ENCODE results near the gene IGFBPL1.

IGFBPL1 gene

DNA sequence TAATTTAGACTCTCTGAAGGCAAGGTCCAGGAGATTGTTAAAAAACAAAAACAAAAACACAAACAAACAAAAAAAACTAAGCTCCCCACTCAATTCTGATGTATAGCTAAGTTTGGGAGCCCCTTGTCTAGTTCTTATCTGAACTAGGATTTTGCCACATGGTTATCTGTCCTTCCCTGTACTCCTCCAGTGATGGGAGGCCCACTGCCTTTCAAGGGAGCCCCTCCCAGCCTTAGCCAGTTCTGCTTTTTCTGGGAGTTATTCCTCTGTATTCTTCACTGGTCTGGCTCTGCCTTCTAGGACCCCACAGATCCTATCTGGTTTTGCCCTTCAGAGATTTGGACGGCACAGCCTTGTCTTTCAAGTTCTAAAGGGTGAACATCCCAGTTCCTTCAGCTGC is 33.8 kb downstream of the IGFBPL1 start:
- no peak overlapping the region for H3K27ac ChIP-seq
- no peak overlapping the region for H3K9ac ChIP-seq (ENCODE audit: insufficient read length)
- DNase-seq (ENCODE audit: low read depth, low spot score), result no peak
- H3K36me3 ChIP-seq (ENCODE audit: insufficient read depth, low read length), result no peaks in the 10 kb centered on the region
- no peak overlapping the region for H3K4me3 ChIP-seq
- H3K9me3 ChIP-seq (ENCODE audit: low read depth, low read length), result no peaks in the 10 kb centered on the region
- TF ChIP-seq FOXP2 (optimal IDR thresholded peaks at IDR 0.05; ENCODE audit: control extremely low read depth, extremely low read length, insufficient read depth), result no peak
- TF ChIP-seq EZH2 (IDR thresholded peaks at IDR 0.05), result no peak
- no peak for TF ChIP-seq POLR2AphosphoS5 (IDR thresholded peaks at IDR 0.05; ENCODE audit: borderline replicate concordance, low read depth, low read length)

GRCh38 chr9:38389313-38389712 is 34.9 kb downstream of the IGFBPL1 start:
- no peaks in the 10 kb centered on the region for H3K9me3 ChIP-seq (ENCODE audit: low read depth, low read length)
- no peak overlapping the region for H3K27ac ChIP-seq
- TF ChIP-seq EZH2 (IDR thresholded peaks at IDR 0.05), result no peak
- no peak for TF ChIP-seq FOXP2 (optimal IDR thresholded peaks at IDR 0.05; ENCODE audit: control extremely low read depth, extremely low read length, insufficient read depth)
- TF ChIP-seq POLR2AphosphoS5 (IDR thresholded peaks at IDR 0.05; ENCODE audit: borderline replicate concordance, low read depth, low read length), result no peak
- H3K9ac ChIP-seq (ENCODE audit: insufficient read length), result no peak overlapping the region
- no peaks in the 10 kb centered on the region for H3K36me3 ChIP-seq (ENCODE audit: insufficient read depth, low read length)
- H3K4me3 ChIP-seq, result no peak overlapping the region
- no peak for DNase-seq (ENCODE audit: low read depth, low spot score)

GRCh38 chr9:38388283-38389223 is 35.7 kb downstream of the IGFBPL1 start:
- TF ChIP-seq EZH2 (IDR thresholded peaks at IDR 0.05) (no peak), POLR2AphosphoS5 (IDR thresholded peaks at IDR 0.05; ENCODE audit: borderline replicate concordance, low read depth, low read length) (no peak), FOXP2 (optimal IDR thresholded peaks at IDR 0.05; ENCODE audit: control extremely low read depth, extremely low read length, insufficient read depth) (no peak)
- Histone ChIP-seq H3K27ac (no peak overlapping the region), H3K36me3 (ENCODE audit: insufficient read depth, low read length) (no peaks in the 10 kb centered on the region), H3K9ac (ENCODE audit: insufficient read length) (no peak overlapping the region), H3K4me3 (no peak overlapping the region), H3K9me3 (ENCODE audit: low read depth, low read length) (no peaks in the 10 kb centered on the region)
- DNase-seq (ENCODE audit: low read depth, low spot score), result no peak

GRCh38 chr9:38387751-38388150 is 36.5 kb downstream of the IGFBPL1 start:
- Histone ChIP-seq H3K4me3 (no peak overlapping the region), H3K36me3 (ENCODE audit: insufficient read depth, low read length) (no peaks in the 10 kb centered on the region), H3K9ac (ENCODE audit: insufficient read length) (no peak overlapping the region), H3K27ac (no peak overlapping the region), H3K9me3 (ENCODE audit: low read depth, low read length) (no peaks in the 10 kb centered on the region)
- no peak for TF ChIP-seq FOXP2 (optimal IDR thresholded peaks at IDR 0.05; ENCODE audit: control extremely low read depth, extremely low read length, insufficient read depth)
- no peak for TF ChIP-seq EZH2 (IDR thresholded peaks at IDR 0.05)
- TF ChIP-seq POLR2AphosphoS5 (IDR thresholded peaks at IDR 0.05; ENCODE audit: borderline replicate concordance, low read depth, low read length), result no peak
- DNase-seq (ENCODE audit: low read depth, low spot score), result no peak

DNA sequence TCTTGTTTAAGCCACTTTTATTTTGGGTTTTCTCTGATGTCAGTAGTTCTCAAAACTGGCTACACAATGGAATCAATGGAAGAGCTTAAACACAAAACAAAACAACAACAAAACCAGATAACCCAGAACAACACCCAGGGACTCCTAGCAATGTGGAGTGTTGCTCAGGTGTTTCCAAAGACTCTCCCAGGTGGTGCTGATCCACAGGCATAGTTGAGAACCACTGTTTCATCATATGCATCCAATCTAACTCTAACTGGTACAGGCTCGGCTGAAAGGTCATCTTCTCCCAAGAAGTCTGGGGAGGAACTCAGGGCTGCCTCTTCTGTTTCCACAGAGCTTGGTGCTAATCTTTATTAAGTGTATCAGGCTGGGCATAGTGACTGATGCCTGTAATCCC is 37.2 kb downstream of the IGFBPL1 start:
- Histone ChIP-seq H3K36me3 (ENCODE audit: insufficient read depth, low read length) (no peaks in the 10 kb centered on the region), H3K9ac (ENCODE audit: insufficient read length) (no peak overlapping the region), H3K27ac (no peak overlapping the region), H3K9me3 (ENCODE audit: low read depth, low read length) (no peaks in the 10 kb centered on the region), H3K4me3 (no peak overlapping the region)
- TF ChIP-seq POLR2AphosphoS5 (IDR thresholded peaks at IDR 0.05; ENCODE audit: borderline replicate concordance, low read depth, low read length), result no peak
- TF ChIP-seq FOXP2 (optimal IDR thresholded peaks at IDR 0.05; ENCODE audit: control extremely low read depth, extremely low read length, insufficient read depth), result no peak
- no peak for TF ChIP-seq EZH2 (IDR thresholded peaks at IDR 0.05)
- DNase-seq (ENCODE audit: low read depth, low spot score), result no peak

- TF ChIP-seq FOXP2 (optimal IDR thresholded peaks at IDR 0.05; ENCODE audit: control extremely low read depth, extremely low read length, insufficient read depth), result no peak
- no peak for TF ChIP-seq POLR2AphosphoS5 (IDR thresholded peaks at IDR 0.05; ENCODE audit: borderline replicate concordance, low read depth, low read length)
- no peak for TF ChIP-seq EZH2 (IDR thresholded peaks at IDR 0.05)
- no peak overlapping the region for H3K9ac ChIP-seq (ENCODE audit: insufficient read length)
- no peak overlapping the region for H3K4me3 ChIP-seq
- DNase-seq (ENCODE audit: low read depth, low spot score), result no peak
- H3K9me3 ChIP-seq (ENCODE audit: low read depth, low read length), result no peaks in the 10 kb centered on the region
- no peak overlapping the region for H3K27ac ChIP-seq
- no peaks in the 10 kb centered on the region for H3K36me3 ChIP-seq (ENCODE audit: insufficient read depth, low read length)
These were observed 37.8 kb downstream of the IGFBPL1 start for GRCh38 chr9:38386319-38386895.

DNA sequence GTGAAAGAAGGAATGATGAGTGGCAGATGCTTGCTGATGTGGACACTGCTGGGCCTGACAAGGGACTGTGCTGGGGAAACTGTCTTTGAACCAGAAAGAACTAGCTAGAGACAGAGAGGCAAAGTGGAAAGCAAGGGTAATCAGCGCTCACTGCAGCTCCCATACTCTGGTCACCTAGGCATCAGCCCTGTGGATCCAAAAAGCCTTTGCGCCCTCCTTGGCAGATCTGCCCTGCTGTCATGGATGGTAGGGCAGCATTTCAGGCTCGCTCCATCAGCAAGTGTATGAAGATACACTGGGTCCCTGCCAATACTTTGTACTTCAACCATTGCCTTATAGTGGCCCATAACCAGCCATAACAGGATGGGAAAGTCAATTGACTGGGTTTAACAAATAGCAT is 38.4 kb downstream of the IGFBPL1 start:
- H3K9me3 ChIP-seq (ENCODE audit: low read depth, low read length), result no peaks in the 10 kb centered on the region
- no peaks in the 10 kb centered on the region for H3K36me3 ChIP-seq (ENCODE audit: insufficient read depth, low read length)
- TF ChIP-seq POLR2AphosphoS5 (IDR thresholded peaks at IDR 0.05; ENCODE audit: borderline replicate concordance, low read depth, low read length), result no peak
- TF ChIP-seq FOXP2 (optimal IDR thresholded peaks at IDR 0.05; ENCODE audit: control extremely low read depth, extremely low read length, insufficient read depth), result no peak
- TF ChIP-seq EZH2 (IDR thresholded peaks at IDR 0.05), result no peak
- no peak overlapping the region for H3K4me3 ChIP-seq
- no peak overlapping the region for H3K27ac ChIP-seq
- no peak overlapping the region for H3K9ac ChIP-seq (ENCODE audit: insufficient read length)
- DNase-seq (ENCODE audit: low read depth, low spot score), result no peak

DNA sequence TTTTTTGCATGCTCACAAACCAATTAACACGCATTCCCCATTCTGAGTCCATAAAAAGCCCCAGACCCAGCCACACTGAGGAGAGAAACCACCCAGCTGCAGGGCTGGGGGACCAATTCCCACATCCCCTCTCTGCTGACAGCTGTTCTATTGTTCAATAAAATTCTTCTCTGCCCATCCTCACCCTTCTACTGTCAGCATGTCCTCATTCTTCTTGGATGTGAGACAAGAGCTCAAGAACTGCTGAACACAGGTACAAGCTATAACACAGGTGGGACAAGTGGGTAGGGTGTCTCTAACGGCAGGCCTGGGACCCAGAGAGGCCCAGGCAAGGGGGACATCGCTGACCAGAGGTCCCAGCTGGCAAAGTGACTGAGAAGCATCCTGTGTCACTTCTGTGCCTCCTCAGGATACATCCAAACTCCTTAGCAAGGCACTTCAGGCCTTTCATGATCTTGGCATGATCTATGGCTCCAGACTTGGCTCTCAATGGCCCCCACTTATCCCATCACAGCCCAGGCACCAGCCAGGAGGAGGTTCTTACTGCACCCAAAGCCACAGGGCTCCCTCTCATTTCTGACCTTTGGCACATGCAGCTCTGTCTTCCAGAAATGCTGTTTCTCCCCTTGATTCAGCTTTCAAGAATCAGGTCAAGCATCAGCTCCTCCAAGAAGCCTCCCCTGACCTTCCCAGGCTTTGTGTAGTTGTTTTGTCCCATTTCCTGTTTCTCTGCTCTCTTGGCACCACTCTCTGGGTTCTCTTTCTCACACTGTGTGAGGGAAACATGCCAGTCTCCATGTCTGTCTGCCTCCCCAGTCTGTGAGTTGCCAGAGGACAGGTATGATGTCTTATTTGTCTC is 39.0 kb downstream of the IGFBPL1 start:
- TF ChIP-seq EZH2 (IDR thresholded peaks at IDR 0.05) (no peak), POLR2AphosphoS5 (IDR thresholded peaks at IDR 0.05; ENCODE audit: borderline replicate concordance, low read depth, low read length) (no peak), FOXP2 (optimal IDR thresholded peaks at IDR 0.05; ENCODE audit: control extremely low read depth, extremely low read length, insufficient read depth) (no peak)
- no peak overlapping the region for H3K9ac ChIP-seq (ENCODE audit: insufficient read length)
- H3K4me3 ChIP-seq, result no peak overlapping the region
- no peaks in the 10 kb centered on the region for H3K36me3 ChIP-seq (ENCODE audit: insufficient read depth, low read length)
- no peaks in the 10 kb centered on the region for H3K9me3 ChIP-seq (ENCODE audit: low read depth, low read length)
- DNase-seq (ENCODE audit: low read depth, low spot score), result no peak
- H3K27ac ChIP-seq, result no peak overlapping the region
